Suprapubic skin (tissue), 4 donors: ENCODE data around the gene YY1.

Experiments used
- CTCF ChIP-seq, 2 donors: fragments of 200-600 bp in 1 of 2; fragments of 450-650 bp in 1 of 2; sonication (generic) in 1 of 2; IDR thresholded peaks; one replicate each; pipeline ENCODE4 v1.5.1; 2016 to 2019; ENCODE audit warnings: antibody characterized with exemption in 2 of 2, mild to moderate bottlenecking in 1 of 2, moderate library complexity in 1 of 2
- EP300 ChIP-seq: sonication (generic); formaldehyde crosslinking; IDR thresholded peaks from one replicate; pipeline ENCODE4 v1.6.1; 2017; ENCODE audit warnings: antibody characterized with exemption
- POLR2A ChIP-seq, 2 donors: fragments of 450-650 bp; IDR thresholded peaks; one replicate each; pipeline ENCODE4 v1.6.1; 2017; ENCODE audit warnings: antibody characterized with exemption in 2 of 2, mild to moderate bottlenecking in 2 of 2, moderate library complexity in 2 of 2
- POLR2AphosphoS5 ChIP-seq, 3 donors: sonication (generic); formaldehyde crosslinking; IDR thresholded peaks; one replicate each; pipeline ENCODE4 v1.6.1; 2017; ENCODE audit warnings: antibody characterized with exemption in 3 of 3

DNA sequence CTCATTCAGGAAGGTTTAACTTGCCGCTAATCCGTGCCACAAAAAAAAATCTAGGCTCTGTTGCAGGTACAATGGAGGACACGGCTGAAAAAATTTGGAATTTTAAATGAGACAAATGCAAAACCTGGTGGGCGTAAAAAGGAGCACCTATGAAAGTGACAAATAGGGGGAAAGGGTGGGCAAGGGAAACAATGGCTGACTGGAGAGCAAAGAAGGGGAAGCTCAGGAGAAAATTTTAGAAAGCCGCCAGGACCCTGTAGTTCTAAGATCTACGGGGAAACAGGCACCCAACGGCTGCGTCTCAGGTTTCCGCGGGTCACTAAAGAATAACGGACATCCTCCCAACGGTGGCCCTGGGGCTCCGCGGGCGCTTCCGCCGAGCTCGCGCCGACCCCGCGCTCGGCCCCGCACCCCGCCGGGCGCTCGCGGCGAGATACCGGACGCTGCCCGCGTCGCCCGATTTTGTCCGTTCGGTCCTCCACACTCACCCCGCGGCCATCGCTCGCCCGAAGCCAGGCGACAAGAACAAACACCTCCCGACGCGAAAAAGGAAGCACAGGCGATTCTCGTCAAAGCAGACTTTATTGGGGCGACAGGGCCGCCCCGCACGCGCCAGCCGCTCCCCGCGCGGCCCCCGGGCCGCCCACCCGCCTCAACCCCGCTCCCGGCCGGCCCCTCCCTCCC is 1.1 kb upstream of the YY1 start:
- TF ChIP-seq POLR2A (IDR thresholded peaks at IDR 0.05), result no peak
- TF ChIP-seq CTCF (IDR thresholded peaks at IDR 0.05), result no peak
- no peak for TF ChIP-seq EP300
- TF ChIP-seq POLR2AphosphoS5 (IDR thresholded peaks at IDR 0.05), result no peak
